HCT116 (cell line): ENCODE data around the gene ZNF423. TPM values are rescaled to one million over a fixed set of nuclear protein-coding genes. Genes with fewer than 3 reads are reported as not detected.

Experiments
- ATAC-seq: fragments of 200-7000 bp; cut with Tn5 transposase; 2 replicates; pipeline ENCODE4 v1.9.1; 2020; ENCODE audit warnings: mild to moderate bottlenecking, moderate library complexity
- BruUV-seq: library from RNA; stranded (reverse); fragments of 400-500 nt; replicated peaks from 2 replicates; lab custom pipeline; 2021; lab: Mats Ljungman, UMichigan
- CTCF ChIA-PET: fragments of 300-600 bp; sonication (Branson Sonifier 250); formaldehyde crosslinking; loops from one replicate; lab custom pipeline; 2021; ENCODE audit warnings: antibody characterized with exemption; lab: Charles Lee
- POLR2A ChIA-PET: fragments of 300-600, 350-600 bp; sonication (Branson Sonifier 250); formaldehyde crosslinking; loops from one replicate; lab custom pipeline; 2021; ENCODE audit warnings: antibody characterized with exemption; lab: Charles Lee
- RAD21 ChIA-PET, 2 experiments: fragments of 300-600 bp; sonication (Branson Sonifier 250); formaldehyde crosslinking; loops; one replicate each; lab custom pipeline; 2023; ENCODE audit warnings: low total read pairs in 2 of 2; ENCODE audit not compliant: uncharacterized antibody in 2 of 2, unreplicated experiment in 2 of 2, low non-redundant PET in 1 of 2; lab: Charles Lee
- DNase-seq: peaks from one replicate; pipeline ENCODE4 v3.0.0-alpha.2; 2010; ENCODE audit warnings: low read depth, low spot score
- H2AFZ ChIP-seq: fragments of 200-600 bp; shearing (Covaris generic), sonication (generic); 2 replicates; pipeline ENCODE4 v1.6.1; 2017; ENCODE audit warnings: low read depth, mixed run types, mixed read lengths, antibody characterized with exemption, low read length; ENCODE audit not compliant: poor library complexity, severe bottlenecking
- H3K27ac ChIP-seq: 2 replicates; pipeline ENCODE4 v1.5.1; 2012; ENCODE audit warnings: low read depth, low read length
- H3K27me3 ChIP-seq: fragments of 200-600 bp; sonication (generic); 2 replicates; pipeline ENCODE4 v1.6.1; 2016; ENCODE audit warnings: mixed run types, low read length, mixed read lengths; ENCODE audit not compliant: insufficient read depth
- H3K36me3 ChIP-seq, 2 experiments: fragments of 200-500 bp in 1 of 2; fragments of 200-600 bp in 1 of 2; sonication (Bioruptor generic) in 1 of 2; sonication (generic) in 1 of 2; 2 replicates each; pipeline versions ENCODE4 v1.5.1 to v1.6.1; 2014 to 2016; ENCODE audit warnings: low read length in 2 of 2, inconsistent platforms in 1 of 2, mixed read lengths in 1 of 2, mixed run types in 1 of 2; ENCODE audit not compliant: insufficient read depth in 2 of 2, control insufficient read depth in 1 of 2
- H3K4me1 ChIP-seq, 2 experiments: fragments of 200-600 bp in 1 of 2; sonication (generic) in 1 of 2; 2 replicates each; pipeline versions ENCODE4 v1.5.1 to v1.6.1; 2012 to 2017; ENCODE audit warnings: low read length in 2 of 2, inconsistent platforms in 1 of 2, mild to moderate bottlenecking in 1 of 2, mixed read lengths in 1 of 2, mixed run types in 1 of 2, moderate library complexity in 1 of 2; ENCODE audit not compliant: insufficient read depth in 2 of 2, control insufficient read depth in 1 of 2
- H3K4me2 ChIP-seq: fragments of 200-600 bp; sonication (generic); 2 replicates; pipeline ENCODE4 v1.6.1; 2017; ENCODE audit warnings: mixed run types, low read length, mixed read lengths
- H3K4me3 ChIP-seq, 2 experiments: fragments of 200-600 bp in 1 of 2; sonication (generic) in 1 of 2; replicated peaks in 1 of 2; 2 replicates each; pipeline ENCODE4 v1.5.1; 2011 to 2016; ENCODE audit warnings: low read length in 2 of 2, control low read depth in 1 of 2, low read depth in 1 of 2, mild to moderate bottlenecking in 1 of 2, mixed read lengths in 1 of 2, mixed run types in 1 of 2
- H3K79me2 ChIP-seq: fragments of 200-600 bp; sonication (generic); 2 replicates; pipeline ENCODE4 v1.6.1; 2017; ENCODE audit warnings: mild to moderate bottlenecking, mixed run types, low read length, moderate library complexity, mixed read lengths; ENCODE audit not compliant: insufficient read depth
- H3K9ac ChIP-seq: fragments of 200-600 bp; sonication (generic); 2 replicates; pipeline ENCODE4 v1.6.1; 2016; ENCODE audit warnings: low read length, mixed read lengths
- H3K9me2 ChIP-seq: fragments of 200-600 bp; sonication (generic), shearing (Covaris generic); 2 replicates; pipeline ENCODE4 v1.6.1; 2017; ENCODE audit warnings: mixed run types, mild to moderate bottlenecking, moderate library complexity; ENCODE audit not compliant: insufficient read depth
- H3K9me3 ChIP-seq, 2 experiments: fragments of 200-500 bp in 1 of 2; fragments of 200-600 bp in 1 of 2; sonication (Bioruptor generic) in 1 of 2; sonication (generic) in 1 of 2; 2 replicates each; pipeline ENCODE4 v1.6.1; 2014 to 2017; ENCODE audit warnings: low read length in 2 of 2, mixed read lengths in 2 of 2, inconsistent platforms in 1 of 2, low read depth in 1 of 2, mild to moderate bottlenecking in 1 of 2, mixed run types in 1 of 2, moderate library complexity in 1 of 2; ENCODE audit not compliant: control insufficient read depth in 1 of 2, insufficient read depth in 1 of 2
- H4K20me1 ChIP-seq: fragments of 200-600 bp; sonication (generic), shearing (Covaris generic); 2 replicates; pipeline ENCODE4 v1.6.1; 2017; ENCODE audit warnings: mixed run types, mild to moderate bottlenecking, moderate library complexity; ENCODE audit not compliant: insufficient read depth
- CEBPB ChIP-seq: IDR thresholded peaks from 2 replicates; pipeline ENCODE4 v1.6.1; 2012; ENCODE audit warnings: low read depth
- EGR1 ChIP-seq: IDR thresholded peaks from 2 replicates; pipeline ENCODE4 v1.6.1; 2012; ENCODE audit warnings: low read depth
- ELF1 ChIP-seq: IDR thresholded peaks from 2 replicates; pipeline ENCODE4 v1.6.1; 2012; ENCODE audit warnings: low read depth, borderline replicate concordance
- EZH2phosphoT487 ChIP-seq: fragments of 200-600 bp; IDR thresholded peaks from 2 replicates; pipeline ENCODE4 v1.6.1; 2018; ENCODE audit warnings: antibody characterized with exemption, borderline replicate concordance
- FOSL1 ChIP-seq: IDR thresholded peaks from 2 replicates; pipeline ENCODE4 v1.6.1; 2012; ENCODE audit warnings: low read depth
- JUND ChIP-seq: IDR thresholded peaks from 2 replicates; pipeline ENCODE4 v1.6.1; 2012
- POLR2AphosphoS5 ChIP-seq: IDR thresholded peaks from 2 replicates; pipeline ENCODE4 v1.6.1; 2011; ENCODE audit warnings: mild to moderate bottlenecking, low read depth, low read length, moderate library complexity
- RAD21 ChIP-seq: IDR thresholded peaks from 2 replicates; pipeline ENCODE4 v1.6.1; 2012; ENCODE audit warnings: low read depth, mild to moderate bottlenecking
- TCF7L2 ChIP-seq: IDR thresholded peaks from 2 replicates; pipeline ENCODE4 v1.7.0; 2011; ENCODE audit warnings: borderline replicate concordance, inconsistent platforms; ENCODE audit not compliant: insufficient read depth, insufficient read length; ENCODE audit errors: extremely low read depth
- YY1 ChIP-seq: IDR thresholded peaks from 2 replicates; pipeline ENCODE4 v1.6.1; 2011; ENCODE audit warnings: low read length, low read depth, moderate library complexity, mild to moderate bottlenecking; ENCODE audit not compliant: insufficient replicate concordance; ENCODE audit errors: extremely low read depth
- ZFX ChIP-seq: fragments of 450-650 bp; IDR thresholded peaks from 2 replicates; pipeline ENCODE4 v1.6.1; 2017
- ZNF274 ChIP-seq: fragments of 200-500 bp; sonication (Bioruptor generic); IDR thresholded peaks from 2 replicates; pipeline ENCODE4 v1.6.1; 2014; ENCODE audit warnings: mild to moderate bottlenecking, low read depth, low read length, inconsistent platforms
- intact Hi-C: fragments of 100-400 bp; cut with micrococcal nuclease; formaldehyde crosslinking; loops from 2 replicates; pipeline ENCODE4 v1.10.0; 2022
- total RNA-seq: library from RNA; stranded (reverse); gene quantifications from one replicate; pipeline ENCODE4 v1.2.1, GENCODE V29; 2021; ENCODE audit not compliant: unreplicated experiment
- TF ChIP-seq, protein P1 (sequence below): IDR thresholded peaks from 2 replicates; pipeline ENCODE4 v1.6.1; 2012; ENCODE audit warnings: low read depth
- TF ChIP-seq, protein P2 (sequence below): IDR thresholded peaks from 2 replicates; pipeline ENCODE4 v1.6.1; 2012
- TF ChIP-seq, protein P3 (sequence below): IDR thresholded peaks from 2 replicates; pipeline ENCODE4 v1.6.1; 2012
- TF ChIP-seq, protein P4 (sequence below), 3 experiments: fragments of 200-600 bp in 1 of 3; sonication (generic) in 1 of 3; IDR thresholded peaks in 2 of 3; conservative IDR thresholded peaks in 1 of 3; 2 replicates each; pipeline ENCODE4 v1.5.1; 2012 to 2017; ENCODE audit warnings: low read depth in 2 of 3, low read length in 2 of 3, antibody characterized with exemption in 1 of 3, borderline replicate concordance in 1 of 3, control low read depth in 1 of 3, mild to moderate bottlenecking in 1 of 3, mixed read lengths in 1 of 3, mixed run types in 1 of 3, moderate library complexity in 1 of 3; ENCODE audit not compliant: insufficient read depth in 1 of 3

Gene ZNF423
- total RNA-seq, 1 experiment from 2014 or later, result 0.22 TPM

DNA sequence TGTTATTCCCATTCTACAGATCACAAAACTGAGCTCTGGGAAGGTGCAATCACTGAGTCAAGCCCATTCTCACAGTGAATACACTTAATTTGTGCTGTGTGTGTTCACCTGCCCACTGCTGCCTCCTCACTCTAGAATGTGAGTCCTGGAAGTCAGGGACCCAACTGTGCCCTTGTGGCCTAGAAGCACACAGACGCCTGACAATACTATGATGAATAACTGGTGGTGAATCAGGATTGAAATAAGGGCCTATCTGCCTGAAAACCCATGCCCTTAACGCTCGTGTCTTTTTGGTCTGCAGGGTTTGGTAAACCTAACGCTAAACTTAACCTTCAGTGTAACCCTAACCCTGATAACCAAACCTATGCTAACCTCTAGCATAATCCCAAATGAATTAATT, 80.3 kb downstream of the ZNF423 start:
- no peaks in the 10 kb centered on the region for H3K4me1 ChIP-seq
- no peaks in the 10 kb centered on the region for H3K79me2 ChIP-seq
- H2AFZ ChIP-seq, result no peak overlapping the region
- intact Hi-C loops, result no loop called here
- no peak overlapping the region for H3K4me3 ChIP-seq
- H3K27me3 ChIP-seq, result peaks cover 4% of the 10 kb centered on the region; the same call in 1 of the 2 replicates
- no peaks in the 10 kb centered on the region for H3K36me3 ChIP-seq
- ChIA-PET POLR2A (no interaction called here), CTCF (no interaction called here), RAD21 (no interaction called here)
- no peaks in the 10 kb centered on the region for H3K9me3 ChIP-seq
- H3K4me2 ChIP-seq, result no peak overlapping the region
- TF ChIP-seq TCF7L2 (no peak), ZFX (no peak), CEBPB (no peak), ELF1 (no peak), YY1 (no peak), POLR2AphosphoS5 (no peak), FOSL1 (no peak), JUND (no peak), ZNF274 (no peak), EGR1 (no peak), EZH2phosphoT487 (no peak), RAD21 (no peak)
- TF ChIP-seq, protein P1, sequence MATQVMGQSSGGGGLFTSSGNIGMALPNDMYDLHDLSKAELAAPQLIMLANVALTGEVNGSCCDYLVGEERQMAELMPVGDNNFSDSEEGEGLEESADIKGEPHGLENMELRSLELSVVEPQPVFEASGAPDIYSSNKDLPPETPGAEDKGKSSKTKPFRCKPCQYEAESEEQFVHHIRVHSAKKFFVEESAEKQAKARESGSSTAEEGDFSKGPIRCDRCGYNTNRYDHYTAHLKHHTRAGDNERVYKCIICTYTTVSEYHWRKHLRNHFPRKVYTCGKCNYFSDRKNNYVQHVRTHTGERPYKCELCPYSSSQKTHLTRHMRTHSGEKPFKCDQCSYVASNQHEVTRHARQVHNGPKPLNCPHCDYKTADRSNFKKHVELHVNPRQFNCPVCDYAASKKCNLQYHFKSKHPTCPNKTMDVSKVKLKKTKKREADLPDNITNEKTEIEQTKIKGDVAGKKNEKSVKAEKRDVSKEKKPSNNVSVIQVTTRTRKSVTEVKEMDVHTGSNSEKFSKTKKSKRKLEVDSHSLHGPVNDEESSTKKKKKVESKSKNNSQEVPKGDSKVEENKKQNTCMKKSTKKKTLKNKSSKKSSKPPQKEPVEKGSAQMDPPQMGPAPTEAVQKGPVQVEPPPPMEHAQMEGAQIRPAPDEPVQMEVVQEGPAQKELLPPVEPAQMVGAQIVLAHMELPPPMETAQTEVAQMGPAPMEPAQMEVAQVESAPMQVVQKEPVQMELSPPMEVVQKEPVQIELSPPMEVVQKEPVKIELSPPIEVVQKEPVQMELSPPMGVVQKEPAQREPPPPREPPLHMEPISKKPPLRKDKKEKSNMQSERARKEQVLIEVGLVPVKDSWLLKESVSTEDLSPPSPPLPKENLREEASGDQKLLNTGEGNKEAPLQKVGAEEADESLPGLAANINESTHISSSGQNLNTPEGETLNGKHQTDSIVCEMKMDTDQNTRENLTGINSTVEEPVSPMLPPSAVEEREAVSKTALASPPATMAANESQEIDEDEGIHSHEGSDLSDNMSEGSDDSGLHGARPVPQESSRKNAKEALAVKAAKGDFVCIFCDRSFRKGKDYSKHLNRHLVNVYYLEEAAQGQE, result no peak
- TF ChIP-seq, protein P2, sequence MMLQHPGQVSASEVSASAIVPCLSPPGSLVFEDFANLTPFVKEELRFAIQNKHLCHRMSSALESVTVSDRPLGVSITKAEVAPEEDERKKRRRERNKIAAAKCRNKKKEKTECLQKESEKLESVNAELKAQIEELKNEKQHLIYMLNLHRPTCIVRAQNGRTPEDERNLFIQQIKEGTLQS, result no peak
- TF ChIP-seq, protein P3, sequence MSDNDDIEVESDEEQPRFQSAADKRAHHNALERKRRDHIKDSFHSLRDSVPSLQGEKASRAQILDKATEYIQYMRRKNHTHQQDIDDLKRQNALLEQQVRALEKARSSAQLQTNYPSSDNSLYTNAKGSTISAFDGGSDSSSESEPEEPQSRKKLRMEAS, result no peak
- TF ChIP-seq, protein P4, sequence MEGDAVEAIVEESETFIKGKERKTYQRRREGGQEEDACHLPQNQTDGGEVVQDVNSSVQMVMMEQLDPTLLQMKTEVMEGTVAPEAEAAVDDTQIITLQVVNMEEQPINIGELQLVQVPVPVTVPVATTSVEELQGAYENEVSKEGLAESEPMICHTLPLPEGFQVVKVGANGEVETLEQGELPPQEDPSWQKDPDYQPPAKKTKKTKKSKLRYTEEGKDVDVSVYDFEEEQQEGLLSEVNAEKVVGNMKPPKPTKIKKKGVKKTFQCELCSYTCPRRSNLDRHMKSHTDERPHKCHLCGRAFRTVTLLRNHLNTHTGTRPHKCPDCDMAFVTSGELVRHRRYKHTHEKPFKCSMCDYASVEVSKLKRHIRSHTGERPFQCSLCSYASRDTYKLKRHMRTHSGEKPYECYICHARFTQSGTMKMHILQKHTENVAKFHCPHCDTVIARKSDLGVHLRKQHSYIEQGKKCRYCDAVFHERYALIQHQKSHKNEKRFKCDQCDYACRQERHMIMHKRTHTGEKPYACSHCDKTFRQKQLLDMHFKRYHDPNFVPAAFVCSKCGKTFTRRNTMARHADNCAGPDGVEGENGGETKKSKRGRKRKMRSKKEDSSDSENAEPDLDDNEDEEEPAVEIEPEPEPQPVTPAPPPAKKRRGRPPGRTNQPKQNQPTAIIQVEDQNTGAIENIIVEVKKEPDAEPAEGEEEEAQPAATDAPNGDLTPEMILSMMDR (IDR thresholded peaks at IDR 0.05 in 2 of 3, conservative IDR thresholded peaks at IDR 0.05 in 1 of 3; ENCODE audit: borderline replicate concordance in 1 of 3, insufficient read depth in 1 of 3, low read depth in 2 of 3, low read length in 2 of 3), result no peak
- no peak overlapping the region for H3K27ac ChIP-seq
- ATAC-seq (no peak), DNase-seq (no peak)
- H3K9me2 ChIP-seq, result no peaks in the 10 kb centered on the region
- no peaks in the 10 kb centered on the region for H4K20me1 ChIP-seq
- H3K9ac ChIP-seq, result no peak overlapping the region
- BruUV-seq, result no TSS peak
